Suprapubic skin (tissue), 4 donors: Measurements from ENCODE around the gene SUMF1. TPM values are rescaled to one million over a fixed set of nuclear protein-coding genes. Genes with fewer than 3 reads are reported as not detected.

Experiments used
- DNase-seq, 2 donors: peaks; one replicate each; pipeline ENCODE4 v3.0.0-alpha.2; 2019; ENCODE audit warnings: low spot score in 2 of 2
- H3K27ac ChIP-seq: fragments of 200-600 bp; sonication (generic); one replicate; pipeline ENCODE4 v1.5.1; 2019
- H3K27me3 ChIP-seq: fragments of 200-600 bp; sonication (generic); one replicate; pipeline ENCODE4 v1.5.1; 2019
- H3K36me3 ChIP-seq: fragments of 200-600 bp; sonication (generic); one replicate; pipeline ENCODE4 v1.5.1; 2019
- H3K4me1 ChIP-seq: fragments of 200-600 bp; sonication (generic); one replicate; pipeline ENCODE4 v1.5.1; 2019
- H3K4me3 ChIP-seq: fragments of 200-600 bp; sonication (generic); one replicate; pipeline ENCODE4 v1.5.1; 2019; ENCODE audit warnings: mild to moderate bottlenecking
- H3K9me3 ChIP-seq: fragments of 200-600 bp; sonication (generic); one replicate; pipeline ENCODE4 v1.5.1; 2019
- CTCF ChIP-seq, 2 donors: fragments of 200-600 bp in 1 of 2; fragments of 450-650 bp in 1 of 2; sonication (generic) in 1 of 2; IDR thresholded peaks; one replicate each; pipeline ENCODE4 v1.5.1; 2016 to 2019; ENCODE audit warnings: antibody characterized with exemption in 2 of 2, mild to moderate bottlenecking in 1 of 2, moderate library complexity in 1 of 2
- EP300 ChIP-seq: sonication (generic); formaldehyde crosslinking; IDR thresholded peaks from one replicate; pipeline ENCODE4 v1.6.1; 2017; ENCODE audit warnings: antibody characterized with exemption
- POLR2A ChIP-seq, 2 donors: fragments of 450-650 bp; IDR thresholded peaks; one replicate each; pipeline ENCODE4 v1.6.1; 2017; ENCODE audit warnings: antibody characterized with exemption in 2 of 2, mild to moderate bottlenecking in 2 of 2, moderate library complexity in 2 of 2
- POLR2AphosphoS5 ChIP-seq, 3 donors: sonication (generic); formaldehyde crosslinking; IDR thresholded peaks; one replicate each; pipeline ENCODE4 v1.6.1; 2017; ENCODE audit warnings: antibody characterized with exemption in 3 of 3
- WGBS: methylation state at CpG from one replicate; pipeline ENCODE4 v1.1.5; 2018; 5-methylcytosine and 5-hydroxymethylcytosine counted together
- total RNA-seq, 4 donors: library from RNA; depleted of rRNA; stranded (reverse); fragments of >200 nt; gene quantifications; one replicate each; pipeline ENCODE4 v1.1.0, GENCODE V29; 2016

Gene SUMF1
- total RNA-seq, 4 donors from 2014 or later: 38.9 to 47.3 (median 42.3) TPM

GRCh38 chr3:4512895-4513616, 46.0 kb upstream of the SUMF1 start:
- Histone ChIP-seq H3K27ac (no peak overlapping the region), H3K4me3 (no peak overlapping the region), H3K36me3 (no peaks in the 10 kb centered on the region), H3K9me3 (no peaks in the 10 kb centered on the region), H3K27me3 (no peaks in the 10 kb centered on the region), H3K4me1 (peaks cover 24% of the 10 kb centered on the region)
- WGBS: 72% methylated on average over 14 of the region's 15 CpGs
- TF ChIP-seq POLR2A (IDR thresholded peaks at IDR 0.05) (no peak), CTCF (IDR thresholded peaks at IDR 0.05) (no peak), POLR2AphosphoS5 (IDR thresholded peaks at IDR 0.05) (no peak), EP300 (no peak)
- no peak for DNase-seq

- Histone ChIP-seq H3K4me3 (no peak overlapping the region), H3K4me1 (peaks cover 12% of the 10 kb centered on the region), H3K36me3 (no peaks in the 10 kb centered on the region), H3K27me3 (no peaks in the 10 kb centered on the region), H3K27ac (no peak overlapping the region), H3K9me3 (no peaks in the 10 kb centered on the region)
- TF ChIP-seq POLR2AphosphoS5 (IDR thresholded peaks at IDR 0.05): no peak
- no peak for TF ChIP-seq POLR2A (IDR thresholded peaks at IDR 0.05)
- no peak for TF ChIP-seq EP300
- TF ChIP-seq CTCF (IDR thresholded peaks at IDR 0.05): no peak
- 77% methylated on average over 7 of the region's 7 CpGs for WGBS
- no peak for DNase-seq
These were observed 44.6 kb upstream of the SUMF1 start for GRCh38 chr3:4511491-4512262.

GRCh38 chr3:4509983-4510755, 43.1 kb upstream of the SUMF1 start:
- no peak overlapping the region for H3K4me3 ChIP-seq
- TF ChIP-seq POLR2A (IDR thresholded peaks at IDR 0.05) (no peak), CTCF (IDR thresholded peaks at IDR 0.05) (no peak), POLR2AphosphoS5 (IDR thresholded peaks at IDR 0.05) (no peak), EP300 (no peak)
- DNase-seq: no peak
- no peak overlapping the region for H3K27ac ChIP-seq
- WGBS: 86% methylated on average over 5 of the region's 5 CpGs
- no peaks in the 10 kb centered on the region for H3K9me3 ChIP-seq
- no peaks in the 10 kb centered on the region for H3K36me3 ChIP-seq
- H3K4me1 ChIP-seq: peaks cover 6% of the 10 kb centered on the region
- H3K27me3 ChIP-seq: no peaks in the 10 kb centered on the region

- Histone ChIP-seq H3K9me3 (no peaks in the 10 kb centered on the region), H3K36me3 (no peaks in the 10 kb centered on the region), H3K4me1 (peaks cover 12% of the 10 kb centered on the region), H3K4me3 (no peak overlapping the region), H3K27ac (no peak overlapping the region), H3K27me3 (no peaks in the 10 kb centered on the region)
- no peak for TF ChIP-seq EP300
- TF ChIP-seq POLR2AphosphoS5 (IDR thresholded peaks at IDR 0.05): no peak
- no peak for TF ChIP-seq CTCF (IDR thresholded peaks at IDR 0.05)
- TF ChIP-seq POLR2A (IDR thresholded peaks at IDR 0.05): no peak
- no peak for DNase-seq
These were observed 42.0 kb upstream of the SUMF1 start for GRCh38 chr3:4509043-4509442.
